Fibroblast of gingiva (primary cell): ENCODE measurements around the gene ADSL.

Source experiments
- DNase-seq: peaks from one replicate; pipeline ENCODE4 v3.0.0-alpha.2; 2011; ENCODE audit warnings: low read depth

ADSL gene

DNA sequence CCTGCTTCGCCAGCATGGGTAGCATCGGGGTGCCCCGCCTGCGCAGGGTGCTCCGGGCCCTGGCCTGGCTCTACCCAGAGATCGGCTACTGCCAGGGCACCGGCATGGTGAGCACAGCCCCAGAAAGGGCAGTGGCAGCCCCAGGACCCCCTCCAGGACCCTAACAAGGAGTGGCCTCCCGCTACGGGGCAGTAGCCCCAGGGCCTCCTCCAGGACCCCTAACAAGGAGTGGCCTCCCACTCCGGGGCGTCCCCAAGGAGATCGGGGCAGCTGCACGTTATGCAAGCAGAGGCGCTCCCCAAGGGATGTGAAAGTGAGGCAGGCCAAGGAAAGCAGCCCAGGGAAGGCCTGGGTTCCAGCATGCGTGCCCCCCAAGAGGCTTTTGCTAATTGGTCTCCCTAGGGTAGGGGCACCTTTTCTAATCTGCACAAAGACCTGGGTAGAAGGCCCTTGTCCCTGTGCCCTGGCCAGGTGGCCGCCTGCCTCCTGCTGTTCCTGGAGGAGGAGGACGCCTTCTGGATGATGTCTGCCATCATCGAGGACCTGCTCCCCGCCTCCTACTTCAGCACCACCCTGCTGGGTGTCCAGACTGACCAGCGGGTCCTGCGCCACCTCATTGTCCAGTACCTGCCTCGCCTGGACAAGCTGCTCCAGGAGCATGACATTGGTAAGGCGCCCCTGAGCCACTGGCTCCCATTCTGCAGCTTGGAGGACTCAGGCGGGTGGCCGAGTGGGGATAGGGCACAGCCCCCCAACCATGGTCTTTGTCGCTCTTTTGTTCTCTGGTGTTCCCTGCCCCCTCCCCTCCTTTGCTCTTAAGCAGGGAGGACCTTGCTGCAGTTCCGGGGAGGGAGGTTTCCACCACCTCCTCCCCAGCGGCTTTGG is 59.1 kb downstream of the ADSL start:
- no peak for DNase-seq

DNA sequence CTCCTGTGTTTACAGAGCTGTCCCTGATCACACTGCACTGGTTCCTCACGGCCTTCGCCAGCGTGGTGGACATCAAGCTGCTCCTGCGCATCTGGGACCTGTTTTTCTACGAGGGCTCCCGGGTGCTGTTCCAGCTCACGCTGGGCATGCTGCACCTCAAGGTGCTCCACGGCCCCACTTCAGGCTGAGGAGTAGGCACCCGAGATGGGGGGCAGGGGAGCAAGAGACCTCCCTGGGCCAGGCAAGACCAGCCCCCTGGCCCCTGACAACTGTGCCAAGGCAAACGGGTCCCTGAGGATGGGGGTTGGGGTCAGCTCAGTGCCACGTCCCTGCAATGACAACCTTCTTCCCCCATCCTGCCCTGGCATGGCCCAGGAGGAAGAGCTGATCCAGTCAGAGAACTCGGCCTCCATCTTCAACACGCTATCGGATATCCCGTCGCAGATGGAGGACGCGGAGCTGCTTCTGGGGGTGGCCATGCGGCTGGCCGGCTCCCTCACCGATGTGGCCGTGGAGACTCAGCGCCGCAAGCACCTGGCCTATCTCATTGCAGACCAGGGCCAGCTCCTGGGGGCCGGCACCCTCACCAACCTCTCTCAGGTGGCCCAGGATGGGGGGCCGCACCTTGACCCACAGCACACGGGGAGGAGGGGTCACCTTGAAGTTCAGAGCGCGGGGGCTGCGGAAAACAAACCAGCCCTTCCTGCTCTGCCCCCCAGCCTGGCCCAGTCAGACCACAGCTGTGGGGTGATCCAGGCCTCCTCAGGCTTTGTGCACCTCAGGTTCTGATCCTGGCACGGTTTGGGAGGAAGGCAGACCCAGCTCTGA is 60.0 kb downstream of the ADSL start:
- DNase-seq = no peak

- no peak for DNase-seq
These were observed 60.9 kb downstream of the ADSL start for GRCh38 chr22:40407021-40407761.

DNA sequence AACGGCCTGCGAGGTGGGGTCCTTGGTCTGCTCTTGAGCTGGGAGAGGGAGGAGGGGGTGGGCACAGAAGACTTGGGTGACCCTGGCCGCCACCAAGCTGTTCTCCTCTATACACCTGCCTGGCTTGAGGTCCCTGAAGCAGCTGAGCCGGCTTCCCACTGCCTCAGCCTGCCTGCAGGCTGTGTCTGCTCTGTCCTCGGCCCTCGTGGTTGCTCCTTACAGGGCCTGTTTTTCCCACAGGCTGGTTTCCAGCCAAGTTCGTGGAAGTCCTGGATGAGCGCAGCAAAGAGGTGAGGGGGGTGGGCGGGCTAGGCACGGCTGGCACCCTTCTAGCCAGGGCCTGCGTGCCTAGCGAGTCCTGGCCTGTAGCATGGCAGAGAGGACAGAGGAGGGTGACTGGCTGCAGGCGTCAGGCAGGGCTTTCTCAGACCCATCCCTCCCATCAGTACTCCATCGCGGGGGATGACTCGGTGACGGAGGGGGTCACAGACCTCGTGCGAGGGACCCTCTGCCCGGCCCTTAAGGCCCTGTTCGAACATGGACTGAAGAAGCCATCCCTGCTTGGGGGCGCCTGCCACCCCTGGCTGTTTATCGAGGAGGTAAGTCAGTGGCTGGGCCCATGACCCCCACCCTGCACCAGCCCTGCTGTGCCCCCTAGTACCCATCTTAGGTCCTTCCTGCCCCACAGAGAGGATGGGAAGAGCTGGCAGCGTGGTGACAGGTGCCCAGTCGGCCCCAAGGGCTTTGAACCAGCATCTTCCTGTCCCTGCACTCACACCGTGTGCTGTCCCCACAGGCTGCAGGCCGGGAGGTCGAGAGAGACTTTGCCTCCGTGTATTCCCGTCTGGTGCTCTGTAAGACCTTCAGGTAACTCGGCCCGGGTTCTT is 61.8 kb downstream of the ADSL start:
- DNase-seq = no peak

DNA sequence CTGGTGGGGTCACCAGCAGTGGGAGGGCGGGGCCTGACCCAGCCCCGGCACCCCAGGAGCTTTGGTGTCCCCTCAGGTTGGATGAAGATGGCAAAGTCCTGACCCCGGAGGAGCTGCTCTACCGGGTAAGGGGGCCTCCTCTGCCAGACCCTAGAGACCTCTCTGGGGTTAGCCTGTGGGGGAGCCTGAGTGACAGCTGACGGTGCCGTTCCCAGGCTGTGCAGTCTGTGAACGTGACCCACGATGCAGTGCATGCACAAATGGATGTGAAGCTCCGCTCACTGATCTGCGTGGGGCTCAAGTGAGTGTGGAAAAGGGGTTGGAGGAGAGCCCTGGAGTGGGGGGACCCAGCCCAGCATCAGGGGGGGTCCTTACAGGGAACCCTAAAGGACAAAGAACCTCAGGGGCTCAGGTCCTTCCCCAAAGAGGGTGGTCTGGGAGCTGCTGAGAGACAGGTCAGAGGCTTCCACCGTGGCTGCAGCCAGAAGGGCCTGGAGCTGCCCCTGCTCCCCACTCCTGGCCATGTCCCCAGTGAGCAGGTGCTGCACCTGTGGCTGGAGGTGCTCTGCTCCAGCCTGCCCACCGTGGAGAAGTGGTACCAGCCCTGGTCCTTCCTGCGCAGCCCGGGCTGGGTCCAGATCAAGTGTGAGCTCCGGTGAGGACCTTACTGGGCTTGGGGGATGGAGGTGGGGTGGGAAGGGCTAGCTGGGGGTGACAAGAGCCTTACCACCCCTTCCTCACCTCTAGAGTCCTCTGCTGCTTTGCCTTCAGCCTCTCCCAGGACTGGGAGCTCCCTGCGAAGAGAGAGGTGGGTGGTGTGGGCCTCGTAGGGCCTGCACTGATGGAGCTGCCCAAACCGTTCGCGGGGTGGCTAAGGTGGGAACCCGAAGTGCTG is 62.7 kb downstream of the ADSL start:
- DNase-seq = no peak

GRCh38 chr22:40409613-40410113 is 63.4 kb downstream of the ADSL start:
- DNase-seq = no peak

- DNase-seq = no peak
These were observed 64.0 kb downstream of the ADSL start for GRCh38 chr22:40410272-40410671.

DNA sequence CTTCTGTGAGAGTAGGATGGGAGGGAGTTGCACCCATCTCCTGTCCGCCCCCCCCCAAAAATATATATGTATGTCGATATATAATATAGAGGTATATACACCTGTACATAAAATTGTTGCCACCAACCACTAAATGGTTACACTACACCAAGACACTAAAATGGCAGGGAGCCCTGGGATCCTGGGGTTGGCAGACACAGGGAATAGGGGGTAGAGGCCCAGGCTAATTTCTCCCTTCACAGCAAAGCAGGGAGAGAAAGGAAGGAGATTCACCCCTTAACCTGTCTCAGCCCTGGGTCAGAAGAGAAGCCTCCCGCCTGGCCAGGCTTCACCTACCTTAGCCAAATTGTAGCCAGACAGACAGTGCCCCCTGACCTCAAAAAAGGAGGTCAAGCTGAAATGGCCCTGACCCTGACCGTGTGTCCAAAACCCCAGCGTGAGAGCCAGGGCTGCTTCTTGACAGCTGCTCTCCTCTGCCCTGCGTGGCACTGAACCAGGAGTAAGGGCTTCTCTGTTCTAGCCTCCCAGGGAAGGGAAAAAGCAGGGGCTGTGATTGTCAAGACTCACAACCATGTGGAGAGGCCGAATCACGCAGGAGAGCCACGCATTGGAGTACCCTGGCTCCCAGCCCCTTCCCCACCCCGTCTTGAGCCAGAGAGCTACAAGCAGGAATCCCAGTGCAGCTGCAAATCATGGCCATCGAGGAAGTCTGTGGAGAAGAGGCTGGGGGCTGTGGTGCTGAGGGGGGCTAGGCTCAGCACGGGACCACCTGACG is 64.6 kb downstream of the ADSL start:
- no peak for DNase-seq

GRCh38 chr22:40411506-40411861 is 65.2 kb downstream of the ADSL start:
- DNase-seq = no peak

DNA sequence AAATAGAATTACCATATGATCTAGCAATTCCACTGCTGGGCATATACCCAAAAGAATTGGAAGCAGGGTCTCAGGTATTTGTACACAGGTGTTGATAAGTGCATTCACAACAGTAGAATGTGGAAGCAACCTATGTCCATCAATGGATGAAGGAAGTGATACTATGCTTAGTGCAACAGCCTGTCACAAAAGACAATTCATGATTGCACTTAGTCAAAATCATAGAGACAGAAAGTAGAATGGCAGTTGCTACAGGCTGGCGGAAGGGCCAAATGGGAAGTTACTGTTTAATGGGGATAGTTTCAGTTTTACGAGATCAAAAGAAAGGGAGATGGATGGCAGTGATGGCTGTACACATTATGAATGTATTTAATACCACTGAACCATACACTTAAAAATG is 66.1 kb downstream of the ADSL start:
- DNase-seq = no peak

GRCh38 chr22:40413873-40414272 is 67.6 kb downstream of the ADSL start:
- DNase-seq = no peak

DNA sequence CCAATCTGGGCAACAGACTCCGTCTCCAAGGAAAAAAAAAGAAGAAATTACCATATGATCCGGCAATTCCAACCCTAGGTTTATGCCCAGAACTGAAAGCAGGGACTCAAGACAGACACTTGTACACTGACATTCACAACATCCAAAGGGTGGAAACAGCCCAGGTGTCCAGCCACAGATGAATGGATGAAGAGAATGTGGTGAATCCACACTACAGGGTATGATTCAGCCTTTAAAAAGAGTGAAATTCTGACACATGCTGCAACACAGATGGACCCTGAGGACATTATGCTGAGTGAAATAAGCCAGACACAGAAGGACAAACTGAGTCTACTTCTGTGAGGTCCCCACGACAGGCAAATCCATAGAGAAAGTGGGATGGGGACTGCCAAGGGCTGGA is 68.0 kb downstream of the ADSL start:
- no peak for DNase-seq

DNA sequence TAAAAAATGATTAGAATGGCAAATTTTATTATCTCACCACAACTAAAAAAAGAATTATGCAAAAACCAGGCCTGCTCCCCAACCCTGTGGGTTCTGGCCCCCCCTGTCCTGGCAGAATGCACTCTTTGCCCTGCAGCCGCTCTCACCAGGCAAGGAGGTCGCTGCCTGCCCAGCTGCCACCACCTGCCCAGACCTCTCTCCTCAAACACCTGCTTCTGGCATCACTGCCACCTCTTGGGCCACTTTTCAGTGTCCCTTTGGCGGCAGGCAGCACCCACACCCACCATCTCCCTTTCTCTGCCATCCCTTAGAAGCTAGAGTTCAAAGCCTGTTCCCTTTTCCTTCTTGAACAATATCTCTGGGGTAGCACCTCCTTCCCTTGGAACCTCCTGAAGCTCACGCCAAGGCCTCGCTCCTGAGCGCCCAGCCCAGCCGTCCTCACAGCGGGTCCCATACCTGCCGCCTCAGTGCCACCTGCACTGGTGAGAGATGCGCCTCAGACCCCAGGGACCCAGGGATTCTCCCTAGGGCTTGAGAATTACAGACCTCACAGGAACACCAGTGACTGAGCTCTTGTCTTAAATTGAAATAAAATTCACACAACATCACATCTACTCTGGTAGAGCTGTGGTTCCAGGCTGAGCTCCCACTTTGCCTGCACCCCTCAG is 68.7 kb downstream of the ADSL start:
- DNase-seq = no peak

DNA sequence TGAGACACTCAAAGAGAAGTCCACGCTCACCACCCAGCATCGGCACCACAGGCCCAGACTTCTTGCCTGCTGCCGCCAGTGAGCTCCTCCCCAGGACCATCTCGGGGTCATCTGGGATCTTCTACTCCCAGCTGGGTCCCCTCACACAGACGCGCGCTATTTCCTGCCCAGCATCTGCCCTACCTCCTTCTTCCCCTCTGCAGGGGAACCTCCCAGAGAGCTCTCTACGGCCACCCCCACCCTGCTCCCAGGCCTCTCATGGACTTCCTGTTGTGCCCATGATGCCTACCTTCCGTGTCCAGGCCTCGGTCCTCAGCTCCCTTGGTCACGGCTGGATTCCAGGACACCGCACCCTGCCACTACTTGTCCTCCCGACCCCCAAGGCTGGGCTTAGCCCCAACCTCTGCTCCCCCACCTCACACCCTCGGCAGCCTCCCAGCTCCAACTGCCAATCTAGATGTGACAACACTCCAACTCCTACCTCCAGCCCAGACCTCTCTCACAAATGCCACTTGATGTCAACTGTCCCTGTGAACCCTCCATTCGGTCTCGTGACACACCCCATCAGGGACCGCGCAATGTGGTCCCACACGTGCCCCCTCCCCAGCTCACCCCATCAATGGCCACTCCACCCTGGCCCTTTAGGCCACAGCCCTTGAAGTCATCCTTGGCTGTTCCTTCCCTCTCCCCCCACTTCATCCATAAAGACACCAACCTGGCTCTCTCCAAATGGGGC is 69.4 kb downstream of the ADSL start:
- DNase-seq = no peak

DNA sequence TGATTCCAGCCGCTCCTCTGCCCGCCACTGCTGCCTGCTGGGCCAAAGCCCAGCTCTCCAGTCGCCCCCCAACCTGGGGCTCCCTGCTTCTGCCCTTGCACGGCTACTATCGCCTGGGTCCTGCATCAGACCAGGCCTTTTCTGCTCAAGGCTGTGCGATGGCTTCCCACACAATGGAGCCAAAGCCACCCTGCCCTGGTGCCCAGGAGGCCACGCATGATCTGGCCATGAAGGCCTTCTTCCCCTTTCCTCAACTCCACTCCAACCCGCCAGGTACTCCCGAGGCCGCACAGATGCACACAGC is 69.9 kb downstream of the ADSL start:
- DNase-seq = no peak

GRCh38 chr22:40416636-40417035 is 70.3 kb downstream of the ADSL start:
- no peak for DNase-seq

- DNase-seq = no peak
These were observed 70.7 kb downstream of the ADSL start for GRCh38 chr22:40417041-40417440.

GRCh38 chr22:40417881-40418280 is 71.6 kb downstream of the ADSL start:
- DNase-seq = no peak
